GM18870 (cell line): ENCODE data around the gene MOBP.

ENCODE experiments used
- ATAC-seq: cut with Tn5 transposase; IDR thresholded peaks from one replicate; pipeline ENCODE4 v1.9.1; 2021; ENCODE audit warnings: moderate library complexity; ENCODE audit not compliant: unreplicated experiment

The MOBP gene

DNA sequence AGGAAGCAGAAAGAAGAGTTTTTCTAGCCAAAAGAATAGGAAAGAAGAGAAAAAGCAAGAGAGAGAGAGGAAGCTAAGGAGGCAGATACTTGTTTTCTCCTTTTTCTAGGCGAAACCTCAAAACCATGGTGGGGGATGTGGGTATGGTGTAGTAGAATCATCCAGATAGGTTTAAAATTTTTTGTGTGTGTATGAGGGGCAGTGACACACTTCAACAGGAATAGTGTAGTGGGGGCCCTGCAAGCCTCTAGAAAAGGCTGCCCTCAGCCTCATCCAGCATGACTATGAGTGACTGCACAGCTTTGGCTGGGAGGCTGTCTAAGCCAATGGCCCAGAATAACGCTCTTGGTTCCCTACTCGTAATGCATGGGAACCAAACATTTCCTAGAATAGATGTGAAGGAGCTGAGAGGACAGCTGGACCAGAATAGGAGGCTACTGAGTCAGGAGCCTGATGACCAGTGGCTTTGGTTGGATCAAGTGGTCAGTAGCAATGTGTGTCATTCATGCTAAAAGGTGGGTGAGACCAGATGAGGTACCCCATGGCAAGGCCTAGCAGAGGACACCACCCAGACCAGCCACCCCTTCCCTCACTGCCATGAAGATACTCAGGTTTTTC, 24.4 kb downstream of the MOBP start:
- ATAC-seq, result no peak

- no peak for ATAC-seq
Observed at GRCh38 chr3:39494781-39495180, 27.3 kb downstream of the MOBP start.

DNA sequence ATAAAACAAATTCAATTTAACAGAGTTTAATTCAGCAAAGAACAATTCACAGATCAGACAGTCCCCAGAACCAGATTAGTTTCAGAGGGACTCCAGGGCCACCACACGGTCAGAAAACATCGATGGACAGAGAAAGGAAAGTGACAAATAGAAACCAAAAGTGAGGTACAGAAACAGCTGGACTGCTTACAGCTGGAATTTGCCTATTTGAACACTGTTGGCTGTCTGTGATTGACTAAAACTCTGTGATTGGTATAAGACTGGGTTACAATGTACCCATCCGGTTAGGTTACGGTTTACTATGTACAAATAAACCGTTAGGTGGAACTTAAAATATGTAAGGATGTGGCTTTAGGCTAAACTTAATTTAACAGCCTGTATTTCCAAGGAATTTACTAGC, 30.3 kb downstream of the MOBP start:
- no peak for ATAC-seq

GRCh38 chr3:39499651-39500273, 32.3 kb downstream of the MOBP start:
- ATAC-seq, result no peak

- no peak for ATAC-seq
Observed at GRCh38 chr3:39501059-39501458, 33.6 kb downstream of the MOBP start.

GRCh38 chr3:39501968-39502837, 34.7 kb downstream of the MOBP start:
- ATAC-seq, result no peak

DNA sequence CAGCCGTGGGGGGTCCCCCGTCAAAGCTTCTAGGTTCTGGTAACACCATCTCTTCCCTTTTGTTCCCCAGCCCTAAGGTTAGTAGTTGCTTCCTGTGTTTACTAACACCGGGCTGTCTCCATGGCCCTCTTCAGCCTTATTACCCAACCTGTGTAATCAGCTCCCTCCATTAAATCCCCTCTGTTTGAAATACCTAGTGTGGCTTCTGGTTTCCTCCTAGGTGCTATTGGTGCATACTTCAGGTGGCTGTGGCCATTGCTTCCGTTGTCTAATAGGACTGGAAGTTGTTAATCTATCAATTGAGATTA, 35.3 kb downstream of the MOBP start:
- no peak for ATAC-seq

GRCh38 chr3:39505866-39506742, 38.6 kb downstream of the MOBP start:
- ATAC-seq, result no peak

- no peak for ATAC-seq
Observed at GRCh38 chr3:39506863-39507262, 39.4 kb downstream of the MOBP start.

DNA sequence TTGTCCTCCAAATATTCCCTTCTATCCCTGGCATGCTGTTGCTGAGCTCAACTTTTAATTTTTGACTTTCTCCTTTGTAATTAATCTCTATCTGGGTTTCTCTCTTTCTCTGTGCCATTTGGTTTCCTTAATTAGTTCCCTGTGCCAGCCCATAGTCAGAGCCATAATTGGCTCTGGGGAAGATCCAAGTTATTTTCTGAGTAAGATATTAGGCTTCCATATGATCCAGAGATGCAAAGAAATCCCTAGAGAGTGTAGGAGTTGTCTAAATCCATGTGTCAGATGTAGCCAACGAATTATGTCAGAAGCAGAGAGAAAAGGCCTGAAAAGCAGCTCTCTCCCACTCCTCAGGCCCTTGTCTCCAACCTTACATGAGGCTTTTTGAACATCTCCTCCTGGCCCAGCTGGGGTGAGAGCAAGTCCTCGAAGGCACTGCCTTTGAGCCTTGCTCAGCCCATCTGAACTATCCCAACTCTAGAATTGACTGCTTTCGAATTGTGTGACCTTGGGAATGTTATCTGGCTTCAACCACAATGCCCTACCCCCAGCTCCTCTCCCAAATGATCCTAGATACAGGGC, 46.4 kb downstream of the MOBP start:
- ATAC-seq, result no peak

DNA sequence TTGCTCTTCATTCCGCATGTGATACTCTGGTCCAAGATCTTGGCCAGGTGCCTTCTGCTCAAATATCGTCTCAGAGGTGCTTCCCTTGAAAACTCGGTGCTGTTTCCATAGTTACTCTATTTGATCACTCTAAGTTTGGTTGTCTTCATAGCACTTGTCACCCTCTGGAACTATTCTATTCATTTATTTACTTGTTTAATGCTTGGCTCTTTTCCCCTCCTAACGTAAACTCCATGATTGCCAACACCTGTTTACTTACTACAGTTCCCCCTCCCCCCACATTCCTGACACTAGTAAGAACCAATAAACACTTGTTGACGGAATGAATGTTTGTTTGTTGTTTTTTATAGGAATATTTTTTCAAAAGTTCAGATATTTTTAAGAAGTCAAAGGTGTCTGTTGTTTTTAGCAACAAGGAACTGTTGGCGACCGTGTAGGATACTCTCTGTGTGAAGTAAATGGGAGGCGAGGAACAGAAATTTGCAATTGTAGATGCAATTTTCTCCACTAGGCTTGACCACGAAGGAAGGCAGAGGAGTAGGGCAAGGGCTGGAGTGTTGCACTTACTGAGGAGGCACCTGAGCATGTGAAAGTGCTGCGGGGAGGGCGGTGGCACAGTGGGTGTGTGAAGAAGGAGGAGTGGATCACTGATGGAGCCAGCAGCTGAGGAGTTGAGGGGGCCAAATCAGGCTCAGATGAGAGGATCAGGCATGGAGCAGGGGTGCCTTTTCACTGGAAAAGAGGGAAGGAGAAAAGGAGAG, 48.4 kb downstream of the MOBP start:
- ATAC-seq, result no peak

GRCh38 chr3:39519103-39519502, 51.6 kb downstream of the MOBP start:
- no peak for ATAC-seq

DNA sequence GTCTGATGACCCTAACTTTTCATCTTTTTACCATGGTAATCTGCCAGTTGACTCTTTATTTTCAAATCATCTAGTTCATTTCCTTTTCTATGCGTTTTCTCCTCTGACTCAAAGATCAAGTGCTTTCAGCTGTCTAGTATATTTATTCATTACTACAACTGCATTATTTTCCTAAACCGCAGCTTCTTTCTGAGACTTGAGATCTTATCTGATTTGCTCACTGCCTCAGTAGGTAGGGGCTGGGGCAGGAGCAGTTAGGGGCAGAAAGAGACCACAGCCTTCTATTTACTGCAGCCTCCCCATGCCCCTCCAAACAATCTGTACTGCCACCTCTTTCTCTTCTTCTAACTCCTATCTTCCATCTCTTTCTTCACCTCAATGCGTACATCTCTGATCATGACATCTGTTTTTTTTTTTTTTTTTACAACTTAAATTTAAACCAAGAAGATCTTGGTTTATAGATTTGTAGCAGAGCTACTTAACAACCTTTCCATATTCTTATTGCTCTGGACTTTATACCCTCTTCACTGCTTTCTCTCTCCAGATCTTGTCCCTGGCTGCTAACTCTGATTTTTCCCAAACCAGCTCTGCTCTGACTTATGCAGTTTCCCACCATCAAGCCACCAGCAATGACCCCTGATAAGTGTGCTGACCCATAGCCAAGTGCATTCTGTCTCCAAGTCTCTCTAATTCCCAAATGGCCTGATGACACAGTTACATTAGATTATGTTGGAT, 52.2 kb downstream of the MOBP start:
- ATAC-seq, result no peak

GRCh38 chr3:39521456-39521855, 54.0 kb downstream of the MOBP start:
- ATAC-seq, result no peak

DNA sequence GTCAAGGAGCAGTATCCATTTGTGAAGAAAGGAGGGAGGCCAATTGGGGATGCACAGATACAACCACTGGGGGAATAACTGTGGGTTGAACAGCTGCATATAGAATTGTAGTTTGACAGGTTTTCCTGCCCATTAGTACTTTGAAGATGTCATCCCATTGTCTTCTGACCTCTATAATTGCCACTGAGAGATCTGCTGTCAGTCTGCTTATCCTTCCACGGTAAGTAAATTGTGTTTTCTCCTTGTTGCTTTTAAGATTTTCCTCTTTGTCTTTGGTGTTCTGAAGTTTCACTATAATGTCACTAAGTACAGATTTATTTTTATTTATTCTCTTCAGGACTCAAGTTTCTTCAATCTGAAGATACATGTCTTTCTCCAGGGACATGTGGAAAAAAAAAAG, 56.6 kb downstream of the MOBP start:
- no peak for ATAC-seq

DNA sequence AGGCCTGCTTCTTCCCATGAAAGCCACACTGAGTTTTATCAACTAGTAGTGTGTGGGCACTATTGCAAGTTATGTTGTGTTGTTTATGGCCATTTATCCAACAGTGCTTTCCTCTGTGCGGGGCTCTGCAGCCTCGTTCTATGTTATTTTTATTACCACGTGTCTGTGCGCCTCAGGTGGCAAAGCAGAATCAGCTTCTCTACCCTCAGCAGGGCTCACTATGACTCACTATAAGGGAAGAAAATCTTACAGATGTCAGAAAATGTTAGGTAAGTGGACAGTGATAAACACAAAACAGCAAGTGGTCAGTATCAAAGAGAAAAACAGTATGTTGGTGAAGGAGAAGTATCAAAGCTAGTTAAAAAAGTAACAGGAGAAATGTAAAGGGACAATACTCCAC, 61.4 kb downstream of the MOBP start:
- no peak for ATAC-seq

DNA sequence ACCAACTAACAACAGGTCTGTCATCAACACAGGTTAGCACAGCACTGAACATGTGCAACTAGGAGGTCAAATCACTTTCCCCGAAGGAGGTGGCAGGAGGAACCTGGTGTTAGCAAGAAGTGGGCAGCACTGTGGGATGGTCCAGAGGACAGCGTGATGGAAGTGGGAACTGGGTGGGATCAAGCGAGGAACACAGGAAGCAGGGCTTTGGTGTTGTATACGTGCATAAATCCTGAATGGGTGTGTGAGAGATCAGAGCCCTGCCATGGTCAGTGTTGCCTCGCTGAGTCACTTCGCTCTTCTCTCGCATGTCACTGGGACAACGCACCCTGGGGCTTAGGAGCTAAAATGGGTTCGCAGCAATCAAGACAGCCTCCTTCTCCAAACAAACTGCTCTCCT, 62.1 kb downstream of the MOBP start:
- no peak for ATAC-seq

- ATAC-seq, result no peak
Observed at GRCh38 chr3:39531066-39531465, 63.6 kb downstream of the MOBP start.

DNA sequence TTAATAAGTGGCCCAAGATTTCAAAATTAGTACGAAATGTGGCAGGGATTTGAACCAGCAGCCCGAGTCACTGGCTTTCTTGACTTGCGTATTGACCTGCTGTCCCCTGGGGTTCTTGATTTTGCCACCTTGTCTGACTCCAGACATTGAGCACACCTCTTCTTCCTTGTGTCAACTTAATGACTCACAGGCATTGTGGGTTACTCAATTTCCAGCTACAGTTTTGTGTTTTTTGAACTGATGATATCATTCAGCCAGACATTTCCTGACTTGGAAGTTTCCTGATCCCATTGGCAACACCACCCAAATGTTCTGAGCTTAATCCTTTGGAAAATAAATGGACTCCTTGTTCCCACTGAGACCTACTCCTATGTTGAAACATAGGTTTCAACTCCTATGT, 64.2 kb downstream of the MOBP start:
- no peak for ATAC-seq

GRCh38 chr3:39532777-39533176, 65.3 kb downstream of the MOBP start:
- no peak for ATAC-seq
